Adrenal gland (tissue), 12 donors: ENCODE data around the gene LIF. TPM values are rescaled to one million over a fixed set of nuclear protein-coding genes. Genes with fewer than 3 reads are reported as not detected.
A peak's percentile ranks its signal among the peaks of the same experiment; 100 is the strongest.

Experiments
- DNase-seq, 7 donors: peaks; one replicate each; pipeline ENCODE4 v3.0.0-alpha.2; 2019 to 2020
- H3K27ac ChIP-seq, 5 donors: fragments of 200-600 bp; sonication (generic) in 4 of 5; 1 replicate in 3 of 5; 2 replicates in 2 of 5; pipeline versions ENCODE4 v1.5.1 to v1.8.0; 2016 to 2020; ENCODE audit warnings: mild to moderate bottlenecking in 1 of 5
- H3K27me3 ChIP-seq: fragments of 200-600 bp; 2 replicates; pipeline ENCODE4 v1.8.0; 2021
- H3K36me3 ChIP-seq, 2 donors: fragments of 200-600 bp; replicated peaks in 1 of 2; 1 replicate in 1 of 2; 2 replicates in 1 of 2; pipeline versions ENCODE4 v1.5.1 to v1.8.0; 2018 to 2022
- H3K4me1 ChIP-seq, 2 donors: fragments of 200-600 bp; replicated peaks in 1 of 2; 1 replicate in 1 of 2; 2 replicates in 1 of 2; pipeline versions ENCODE4 v1.5.1 to v1.8.0; 2018 to 2021
- H3K4me3 ChIP-seq, 4 donors: fragments of 200-600 bp; sonication (generic) in 3 of 4; one replicate each; pipeline ENCODE4 v1.5.1; 2016 to 2018
- H3K9me3 ChIP-seq, 3 donors: fragments of 200-600 bp; sonication (generic) in 1 of 3; replicated peaks in 1 of 3; 1 replicate in 2 of 3; 2 replicates in 1 of 3; pipeline versions ENCODE4 v1.5.1 to v1.8.0; 2016 to 2021
- POLR2A ChIP-seq, 2 donors: fragments of 450-650 bp; IDR thresholded peaks; one replicate each; pipeline ENCODE4 v1.6.1; 2017; ENCODE audit warnings: antibody characterized with exemption in 2 of 2, mild to moderate bottlenecking in 2 of 2, moderate library complexity in 1 of 2
- WGBS, 4 donors: extraction: QIAGEN DNeasy Blood & Tissue Kit in 2 of 4; methylation state at CpG; one replicate each; pipeline versions ENCODE4 v1.1.5 to v1.1.7; 2013 to 2017; 5-methylcytosine and 5-hydroxymethylcytosine counted together
- intact Hi-C, 2 donors: fragments of 100-400 bp; cut with DNase I; formaldehyde crosslinking; loops; one replicate each; pipeline versions ENCODE4 v1.14.1 to v1.15.0; 2022 to 2023
- polyA plus RNA-seq, 3 donors: library from polyadenylated mRNA; stranded (reverse); fragments of 200-250 nt in 2 of 3; fragments of 350-450 nt in 1 of 3; fragmentation: Illumina TruSeq in 1 of 3; extraction: RNeasy Lipid Tissue Mini Kit (QIAGEN cat#74804) in 1 of 3; gene quantifications; one replicate each; pipeline ENCODE4 v1.2.3, GENCODE V29; 2013 to 2014
- total RNA-seq, 9 donors: library from RNA; depleted of rRNA in 4 of 9; stranded (reverse); fragments of >200 nt in 4 of 9; fragments of 120-200 nt in 1 of 9; fragmentation: NEBNext Ultra II Directional in 1 of 9; extraction: Animal tissue kit (Norgen Biotek cat#: 25700) in 1 of 9; gene quantifications; one replicate each; pipeline versions ENCODE4 v1.1.0 to v1.2.4, GENCODE V29; 2013 to 2023
- TF ChIP-seq, protein P1 (sequence below), 6 experiments: fragments of 450-650 bp in 4 of 6; fragments of 200-600 bp in 2 of 6; sonication (generic) in 1 of 6; IDR thresholded peaks; 1 replicate in 5 of 6; 2 replicates in 1 of 6; pipeline versions ENCODE4 v1.5.1 to v1.8.0; 2016 to 2021; ENCODE audit warnings: antibody characterized with exemption in 6 of 6, mild to moderate bottlenecking in 2 of 6, moderate library complexity in 1 of 6
- donor health status: healthy with polysubstance abuse.
- donor health status: Bipolar disorder and iron deficiency.
- donor health status: DM: yes; HTN: yes; CAD: no.
- donor health status: DM: no; HTN: no; CAD: no.
- donor health status: DM: no; HTN: no; CAD: no.
- donor health status: DM: yes; HTN: yes; CAD: no.

The LIF gene
- total and polyA plus RNA-seq, 12 donors, result 0.06 to 9.3 (median 1.5) TPM

DNA sequence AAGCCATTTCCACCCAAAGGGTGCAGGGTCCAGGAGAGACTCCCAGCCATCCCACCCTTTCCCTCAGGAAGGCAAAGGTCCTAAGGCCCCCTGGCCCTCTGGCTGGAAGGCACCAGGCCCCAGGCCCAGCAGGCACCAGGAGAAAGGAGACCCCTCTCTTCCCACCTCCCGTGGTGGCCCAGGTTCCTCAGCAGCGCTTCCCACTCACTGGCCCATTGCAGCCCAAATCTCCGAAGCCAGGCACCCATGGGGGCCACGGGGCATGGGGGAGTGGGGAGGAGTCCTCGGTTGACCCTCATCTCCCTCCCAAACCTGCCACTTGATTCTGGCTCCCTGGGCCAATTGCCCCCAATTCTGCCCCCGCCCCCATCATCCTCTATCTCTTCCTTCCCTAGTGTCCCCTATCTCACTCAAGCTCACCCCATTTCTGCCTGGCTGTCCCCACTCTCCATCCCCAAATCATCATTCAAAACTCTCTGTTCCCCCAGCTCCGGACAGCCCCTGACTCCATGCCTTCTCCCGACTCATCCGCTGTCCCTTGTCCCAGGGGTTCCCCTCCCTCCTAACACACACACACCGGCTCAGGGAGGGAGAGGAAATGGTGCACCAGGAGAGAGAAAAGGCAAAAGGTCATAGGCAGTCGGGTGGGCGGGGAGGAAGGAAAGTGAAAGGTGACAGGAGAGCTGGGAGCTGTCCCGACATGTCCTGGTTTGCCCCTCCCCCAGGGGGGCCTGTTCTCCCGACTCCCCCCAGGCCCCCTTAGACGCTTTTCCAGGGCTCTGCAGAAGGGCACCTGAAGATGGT is 1.2 kb downstream of the LIF start:
- 59 to 65% (median 61%) methylated on average over 13 to 15 of the region's 15 CpGs for WGBS, 4 donors
- intact Hi-C loops, result no loop called here
- Histone ChIP-seq H3K9me3 (no peaks in the 10 kb centered on the region), H3K27me3 (no peaks in the 10 kb centered on the region), H3K36me3 (no peaks in the 10 kb centered on the region), H3K27ac (no peak overlapping the region), H3K4me3 (peak overlapping the region in 2 of 4 donors; percentile 7 to 61), H3K4me1 (peaks cover 8 to 16% of the 10 kb centered on the region in 2 donors)
- no peak for DNase-seq
- TF ChIP-seq POLR2A (IDR thresholded peaks at IDR 0.05), result no peak
- TF ChIP-seq, protein P1, sequence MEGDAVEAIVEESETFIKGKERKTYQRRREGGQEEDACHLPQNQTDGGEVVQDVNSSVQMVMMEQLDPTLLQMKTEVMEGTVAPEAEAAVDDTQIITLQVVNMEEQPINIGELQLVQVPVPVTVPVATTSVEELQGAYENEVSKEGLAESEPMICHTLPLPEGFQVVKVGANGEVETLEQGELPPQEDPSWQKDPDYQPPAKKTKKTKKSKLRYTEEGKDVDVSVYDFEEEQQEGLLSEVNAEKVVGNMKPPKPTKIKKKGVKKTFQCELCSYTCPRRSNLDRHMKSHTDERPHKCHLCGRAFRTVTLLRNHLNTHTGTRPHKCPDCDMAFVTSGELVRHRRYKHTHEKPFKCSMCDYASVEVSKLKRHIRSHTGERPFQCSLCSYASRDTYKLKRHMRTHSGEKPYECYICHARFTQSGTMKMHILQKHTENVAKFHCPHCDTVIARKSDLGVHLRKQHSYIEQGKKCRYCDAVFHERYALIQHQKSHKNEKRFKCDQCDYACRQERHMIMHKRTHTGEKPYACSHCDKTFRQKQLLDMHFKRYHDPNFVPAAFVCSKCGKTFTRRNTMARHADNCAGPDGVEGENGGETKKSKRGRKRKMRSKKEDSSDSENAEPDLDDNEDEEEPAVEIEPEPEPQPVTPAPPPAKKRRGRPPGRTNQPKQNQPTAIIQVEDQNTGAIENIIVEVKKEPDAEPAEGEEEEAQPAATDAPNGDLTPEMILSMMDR (IDR thresholded peaks at IDR 0.05), result no peak

DNA sequence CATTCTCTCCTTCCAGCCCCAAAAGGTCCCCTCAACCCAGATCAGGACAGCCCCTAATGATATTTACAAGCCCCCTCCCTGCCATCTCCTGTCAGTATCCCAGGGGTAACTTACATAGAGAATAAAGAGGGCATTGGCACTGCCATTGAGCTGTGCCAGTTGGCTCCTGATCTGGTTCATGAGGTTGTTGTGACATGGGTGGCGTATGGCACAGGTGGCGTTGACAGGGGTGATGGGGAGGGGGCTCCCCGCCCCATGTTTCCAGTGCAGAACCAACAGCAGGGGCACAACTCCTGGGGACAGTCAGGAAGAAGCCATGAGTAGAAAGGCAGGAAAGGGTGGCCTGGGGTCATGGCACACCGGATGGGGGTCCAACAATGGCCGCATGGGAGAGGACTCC is 1.9 kb downstream of the LIF start:
- H3K9me3 ChIP-seq, result no peaks in the 10 kb centered on the region
- 88 to 96% (median 94%) methylated on average over 5 of the region's 5 CpGs for WGBS, 4 donors
- peaks cover 8 to 16% of the 10 kb centered on the region in 2 donors for H3K4me1 ChIP-seq
- TF ChIP-seq, protein P1 (IDR thresholded peaks at IDR 0.05), result no peak
- TF ChIP-seq POLR2A (IDR thresholded peaks at IDR 0.05), result no peak
- H3K36me3 ChIP-seq, result no peaks in the 10 kb centered on the region
- intact Hi-C loops, result no loop called here
- H3K27me3 ChIP-seq, result no peaks in the 10 kb centered on the region
- no peak for DNase-seq
- H3K4me3 ChIP-seq, result no peak overlapping the region
- no peak overlapping the region for H3K27ac ChIP-seq

DNA sequence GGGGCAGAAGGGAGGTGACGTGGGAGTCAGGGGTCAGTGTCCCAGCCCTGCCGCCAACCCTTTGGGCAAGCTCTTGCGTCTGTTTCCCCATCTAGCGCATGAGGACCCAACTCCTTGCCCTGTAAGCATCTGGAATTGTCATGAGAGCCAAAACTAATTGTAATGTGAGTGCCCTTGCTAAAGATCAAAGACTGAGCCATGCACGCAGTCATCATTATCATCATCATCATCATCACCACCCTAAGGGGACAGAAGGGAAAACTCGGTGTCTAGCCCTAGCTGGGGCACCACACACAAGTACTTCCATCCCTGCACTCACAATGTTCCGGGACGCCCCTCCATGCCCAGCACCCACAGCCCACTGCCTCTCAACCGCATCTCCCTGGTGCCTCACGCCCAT is 2.5 kb downstream of the LIF start:
- WGBS, 4 donors, result 94 to 97% (median 95%) methylated on average over 9 to 10 of the region's 10 CpGs
- Histone ChIP-seq H3K4me1 (peaks cover 8 to 16% of the 10 kb centered on the region in 2 donors), H3K27ac (no peak overlapping the region), H3K4me3 (no peak overlapping the region), H3K36me3 (no peaks in the 10 kb centered on the region), H3K27me3 (no peaks in the 10 kb centered on the region), H3K9me3 (no peaks in the 10 kb centered on the region)
- intact Hi-C loops, result no loop called here
- DNase-seq, result no peak
- TF ChIP-seq POLR2A (IDR thresholded peaks at IDR 0.05), result no peak
- TF ChIP-seq, protein P1 (IDR thresholded peaks at IDR 0.05), result no peak

DNA sequence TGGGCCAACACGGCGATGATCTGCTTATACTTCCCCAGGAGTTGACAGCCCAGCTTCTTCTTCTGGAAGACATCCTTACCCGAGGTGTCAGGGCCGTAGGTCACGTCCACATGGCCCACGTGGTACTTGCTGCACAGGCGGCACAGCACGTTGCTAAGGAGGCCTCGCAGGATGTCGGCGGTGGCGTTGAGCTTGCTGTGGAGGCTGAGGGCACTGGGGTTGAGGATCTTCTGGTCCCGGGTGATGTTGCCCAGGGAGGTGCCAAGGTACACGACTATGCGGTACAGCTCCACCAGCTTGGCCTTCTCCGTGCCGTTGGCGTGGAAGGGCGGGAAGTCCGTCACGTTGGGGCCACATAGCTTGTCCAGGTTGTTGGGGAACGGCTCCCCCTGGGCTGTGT is 2.9 kb downstream of the LIF start:
- H3K4me1 ChIP-seq, result peaks cover 9 to 16% of the 10 kb centered on the region in 2 donors
- no peaks in the 10 kb centered on the region for H3K9me3 ChIP-seq
- H3K36me3 ChIP-seq, result no peaks in the 10 kb centered on the region
- no peak overlapping the region for H3K27ac ChIP-seq
- TF ChIP-seq POLR2A (IDR thresholded peaks at IDR 0.05), result no peak
- TF ChIP-seq, protein P1 (IDR thresholded peaks at IDR 0.05), result no peak
- 95 to 97% (median 96%) methylated on average over 15 to 22 of the region's 22 CpGs for WGBS, 4 donors
- intact Hi-C loops, result no loop called here
- no peaks in the 10 kb centered on the region for H3K27me3 ChIP-seq
- DNase-seq, result no peak
- no peak overlapping the region for H3K4me3 ChIP-seq
